GM12878 (cell line): ENCODE results near the gene BAX. TPM values are rescaled to one million over a fixed set of nuclear protein-coding genes. Genes with fewer than 3 reads are reported as not detected.
A peak's percentile ranks its signal among the peaks of the same experiment; 100 is the strongest.

ENCODE experiments used
- BACH1 ChIP-seq: fragments of 450-650 bp; IDR thresholded peaks from 2 replicates; pipeline ENCODE4 v1.6.1; 2017; ENCODE audit warnings: mild to moderate bottlenecking, borderline replicate concordance
- CBX3 ChIP-seq: fragments of 200-600 bp; sonication (generic); IDR thresholded peaks from 2 replicates; pipeline ENCODE4 v1.6.1; 2016; ENCODE audit warnings: low read depth, borderline replicate concordance
- ETV6 ChIP-seq, 2 experiments: fragments of 450-650 bp in 1 of 2; IDR thresholded peaks in 1 of 2; conservative IDR thresholded peaks in 1 of 2; 2 replicates each; pipeline ENCODE4 v1.6.1; 2014; ENCODE audit warnings: antibody characterized with exemption in 1 of 2, borderline replicate concordance in 1 of 2, low read depth in 1 of 2, mild to moderate bottlenecking in 1 of 2, moderate library complexity in 1 of 2
- HCFC1 ChIP-seq: fragments of 150-350 bp; IDR thresholded peaks from 2 replicates; pipeline ENCODE4 v1.6.1; 2014; ENCODE audit warnings: low read length
- IKZF1 ChIP-seq: fragments of 450-650 bp; conservative IDR thresholded peaks from 2 replicates; pipeline ENCODE4 v1.6.1; 2017; ENCODE audit warnings: antibody characterized with exemption, mild to moderate bottlenecking
- IRF4 ChIP-seq: IDR thresholded peaks from 2 replicates; pipeline ENCODE4 v1.6.1; 2011; ENCODE audit warnings: low read depth, low read length
- KAT2A ChIP-seq: conservative IDR thresholded peaks from 2 replicates; pipeline ENCODE4 v1.6.1; 2011; ENCODE audit warnings: low read depth, low read length; ENCODE audit not compliant: control insufficient read depth
- MEF2B ChIP-seq: fragments of 450-650 bp; IDR thresholded peaks from 2 replicates; pipeline ENCODE4 v1.6.1; 2018; ENCODE audit warnings: mild to moderate bottlenecking, moderate library complexity; ENCODE audit not compliant: partially characterized antibody, poor library complexity, severe bottlenecking
- MTA2 ChIP-seq: fragments of 450-650 bp; IDR thresholded peaks from 2 replicates; pipeline ENCODE4 v1.6.1; 2016; ENCODE audit warnings: low read depth, mild to moderate bottlenecking, moderate library complexity
- MXI1 ChIP-seq: fragments of 150-350 bp; IDR thresholded peaks from 2 replicates; pipeline ENCODE4 v1.6.1; 2011; ENCODE audit warnings: low read depth, mild to moderate bottlenecking, inconsistent platforms, low read length, improper control_type of control experiment
- MYB ChIP-seq: fragments of 150-350 bp; IDR thresholded peaks from 2 replicates; pipeline ENCODE4 v1.6.1; 2014; ENCODE audit warnings: mild to moderate bottlenecking, low read depth, low read length, borderline replicate concordance
- NKRF ChIP-seq: fragments of 450-650 bp; conservative IDR thresholded peaks from 2 replicates; pipeline ENCODE4 v1.6.1; 2017; ENCODE audit warnings: mild to moderate bottlenecking, moderate library complexity
- NRF1 ChIP-seq: conservative IDR thresholded peaks from 2 replicates; pipeline ENCODE4 v1.6.1; 2011; ENCODE audit warnings: mild to moderate bottlenecking, low read depth, low read length, improper control_type of control experiment
- PAX5 ChIP-seq: IDR thresholded peaks from 2 replicates; pipeline ENCODE4 v1.6.1; 2011; ENCODE audit warnings: low read depth, low read length, borderline replicate concordance
- POLR2A ChIP-seq: IDR thresholded peaks from 2 replicates; pipeline ENCODE4 v1.6.1; 2011; ENCODE audit warnings: low read depth, mild to moderate bottlenecking, low read length
- POLR2AphosphoS5 ChIP-seq: IDR thresholded peaks from 2 replicates; pipeline ENCODE4 v1.6.1; 2011; ENCODE audit warnings: mild to moderate bottlenecking, low read length, inconsistent platforms
- RCOR1 ChIP-seq: conservative IDR thresholded peaks from 2 replicates; pipeline ENCODE4 v1.6.1; 2012; ENCODE audit warnings: low read depth, low read length, improper control_type of control experiment
- STAT1 ChIP-seq: fragments of 450-650 bp; conservative IDR thresholded peaks from 2 replicates; pipeline ENCODE4 v1.6.1; 2014; ENCODE audit warnings: antibody characterized with exemption, mild to moderate bottlenecking
- TARDBP ChIP-seq: IDR thresholded peaks from 2 replicates; pipeline ENCODE4 v1.6.1; 2016; ENCODE audit warnings: borderline replicate concordance
- TCF12 ChIP-seq: IDR thresholded peaks from 2 replicates; pipeline ENCODE4 v1.6.1; 2011; ENCODE audit warnings: low read depth, mild to moderate bottlenecking, low read length
- TCF3 ChIP-seq: IDR thresholded peaks from 2 replicates; pipeline ENCODE4 v1.6.1; 2012; ENCODE audit warnings: low read depth, mild to moderate bottlenecking, low read length, borderline replicate concordance; ENCODE audit not compliant: insufficient read depth
- ZNF622 ChIP-seq: fragments of 450-650 bp; IDR thresholded peaks from 2 replicates; pipeline ENCODE4 v1.6.1; 2017; ENCODE audit warnings: mild to moderate bottlenecking, inconsistent platforms
- ZSCAN29 ChIP-seq: fragments of 450-650 bp; IDR thresholded peaks from 2 replicates; pipeline ENCODE4 v1.6.1; 2017; ENCODE audit warnings: mild to moderate bottlenecking, moderate library complexity
- polyA plus RNA-seq, 11 experiments: library from polyadenylated mRNA; depleted of rRNA in 4 of 11; unstranded in 6 of 11; stranded (reverse) in 5 of 11; fragments of >200 nt; fragmentation: Nextera tagmentation in 4 of 11; fragmentation: Illumina TruSeq in 1 of 11; extraction: Ambion mirVana in 4 of 11; extraction: Trizol in 1 of 11; gene quantifications; 1 replicate in 1 of 11; 2 replicates in 10 of 11; pipeline versions ENCODE4 v1.2.1 to v1.2.3, GENCODE V29; 2011 to 2016; ENCODE audit warnings: inconsistent platforms in 2 of 11, missing spikeins in 2 of 11, low read depth in 1 of 11
- total RNA-seq, 4 experiments: library from RNA; depleted of rRNA in 3 of 4; stranded (reverse); fragments of >200 nt in 3 of 4; fragmentation: Illumina TruSeq in 1 of 4; extraction: Trizol in 1 of 4; gene quantifications; 2 replicates each; pipeline versions ENCODE4 v1.2.1 to v1.2.3, GENCODE V29; 2013 to 2021
- TF ChIP-seq, protein P1 (sequence below): IDR thresholded peaks from 2 replicates; pipeline ENCODE4 v1.6.1; 2012; ENCODE audit warnings: mild to moderate bottlenecking, low read depth, low read length
- TF ChIP-seq, protein P2 (sequence below): IDR thresholded peaks from 2 replicates; pipeline ENCODE4 v1.6.1; 2012; ENCODE audit warnings: low read length, inconsistent platforms

BAX gene
- total and polyA plus RNA-seq, 10 of the 15 experiments (the other 5 are each of a cell fraction or from before 2014, with no cell fraction given), result 7.2 to 221 (median 137) TPM

DNA sequence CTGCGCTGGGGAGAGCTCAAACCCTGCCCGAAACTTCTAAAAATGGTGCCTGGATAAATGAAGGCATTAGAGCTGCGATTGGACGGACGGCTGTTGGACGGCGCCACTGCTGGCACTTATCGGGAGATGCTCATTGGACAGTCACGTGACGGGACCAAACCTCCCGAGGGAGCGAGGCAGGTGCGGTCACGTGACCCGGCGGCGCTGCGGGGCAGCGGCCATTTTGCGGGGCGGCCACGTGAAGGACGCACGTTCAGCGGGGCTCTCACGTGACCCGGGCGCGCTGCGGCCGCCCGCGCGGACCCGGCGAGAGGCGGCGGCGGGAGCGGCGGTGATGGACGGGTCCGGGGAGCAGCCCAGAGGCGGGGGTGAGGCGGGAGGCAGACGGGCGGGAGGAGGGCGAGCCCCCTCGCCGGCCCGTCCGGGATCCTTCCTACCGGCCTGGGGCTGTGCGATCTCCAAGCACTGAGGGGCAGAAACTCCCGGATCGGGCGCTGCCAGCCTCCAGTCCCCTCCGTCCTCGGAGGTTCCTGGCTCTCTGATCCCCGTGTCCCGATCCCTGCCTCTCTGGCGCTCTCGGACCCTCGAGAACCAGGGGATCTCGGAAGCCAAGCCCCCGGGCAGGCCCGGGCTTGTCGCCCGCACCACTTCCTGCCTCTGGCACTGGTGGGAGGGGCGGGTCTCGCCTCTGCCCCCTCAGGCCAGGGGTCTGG lies at the start of gene BAX (continued):
- TF ChIP-seq, protein P1, sequence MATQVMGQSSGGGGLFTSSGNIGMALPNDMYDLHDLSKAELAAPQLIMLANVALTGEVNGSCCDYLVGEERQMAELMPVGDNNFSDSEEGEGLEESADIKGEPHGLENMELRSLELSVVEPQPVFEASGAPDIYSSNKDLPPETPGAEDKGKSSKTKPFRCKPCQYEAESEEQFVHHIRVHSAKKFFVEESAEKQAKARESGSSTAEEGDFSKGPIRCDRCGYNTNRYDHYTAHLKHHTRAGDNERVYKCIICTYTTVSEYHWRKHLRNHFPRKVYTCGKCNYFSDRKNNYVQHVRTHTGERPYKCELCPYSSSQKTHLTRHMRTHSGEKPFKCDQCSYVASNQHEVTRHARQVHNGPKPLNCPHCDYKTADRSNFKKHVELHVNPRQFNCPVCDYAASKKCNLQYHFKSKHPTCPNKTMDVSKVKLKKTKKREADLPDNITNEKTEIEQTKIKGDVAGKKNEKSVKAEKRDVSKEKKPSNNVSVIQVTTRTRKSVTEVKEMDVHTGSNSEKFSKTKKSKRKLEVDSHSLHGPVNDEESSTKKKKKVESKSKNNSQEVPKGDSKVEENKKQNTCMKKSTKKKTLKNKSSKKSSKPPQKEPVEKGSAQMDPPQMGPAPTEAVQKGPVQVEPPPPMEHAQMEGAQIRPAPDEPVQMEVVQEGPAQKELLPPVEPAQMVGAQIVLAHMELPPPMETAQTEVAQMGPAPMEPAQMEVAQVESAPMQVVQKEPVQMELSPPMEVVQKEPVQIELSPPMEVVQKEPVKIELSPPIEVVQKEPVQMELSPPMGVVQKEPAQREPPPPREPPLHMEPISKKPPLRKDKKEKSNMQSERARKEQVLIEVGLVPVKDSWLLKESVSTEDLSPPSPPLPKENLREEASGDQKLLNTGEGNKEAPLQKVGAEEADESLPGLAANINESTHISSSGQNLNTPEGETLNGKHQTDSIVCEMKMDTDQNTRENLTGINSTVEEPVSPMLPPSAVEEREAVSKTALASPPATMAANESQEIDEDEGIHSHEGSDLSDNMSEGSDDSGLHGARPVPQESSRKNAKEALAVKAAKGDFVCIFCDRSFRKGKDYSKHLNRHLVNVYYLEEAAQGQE, result no peak
- TF ChIP-seq, protein P2, sequence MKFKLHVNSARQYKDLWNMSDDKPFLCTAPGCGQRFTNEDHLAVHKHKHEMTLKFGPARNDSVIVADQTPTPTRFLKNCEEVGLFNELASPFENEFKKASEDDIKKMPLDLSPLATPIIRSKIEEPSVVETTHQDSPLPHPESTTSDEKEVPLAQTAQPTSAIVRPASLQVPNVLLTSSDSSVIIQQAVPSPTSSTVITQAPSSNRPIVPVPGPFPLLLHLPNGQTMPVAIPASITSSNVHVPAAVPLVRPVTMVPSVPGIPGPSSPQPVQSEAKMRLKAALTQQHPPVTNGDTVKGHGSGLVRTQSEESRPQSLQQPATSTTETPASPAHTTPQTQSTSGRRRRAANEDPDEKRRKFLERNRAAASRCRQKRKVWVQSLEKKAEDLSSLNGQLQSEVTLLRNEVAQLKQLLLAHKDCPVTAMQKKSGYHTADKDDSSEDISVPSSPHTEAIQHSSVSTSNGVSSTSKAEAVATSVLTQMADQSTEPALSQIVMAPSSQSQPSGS, result no peak
- TF ChIP-seq ETV6 (conservative IDR thresholded peaks at IDR 0.05 in 1 of 2, IDR thresholded peaks at IDR 0.05 in 1 of 2; ENCODE audit: borderline replicate concordance in 1 of 2, low read depth in 1 of 2) (no peak), STAT1 (0 out of 2 replicates have a peak, but pooled peaks have one; percentile 88), ZNF622 (no peak), IKZF1 (peak; percentile 96), TCF3 (peak; percentile 66; the same call in 1 of the 2 replicates), ZSCAN29 (no peak), CBX3 (no peak), MTA2 (no peak), NRF1 (no peak), TARDBP (peak; percentile 75; the same call in 1 of the 2 replicates), IRF4 (0 out of 2 replicates have a peak, but pooled peaks have one; percentile 29), BACH1 (peak; percentile 86), PAX5 (0 out of 2 replicates have a peak, but pooled peaks have one; percentile 43), NKRF (peak; percentile 92), MEF2B (peak; percentile 99), MXI1 (peak; percentile 49), POLR2A (peak; percentile 86), RCOR1 (no peak), KAT2A (no peak), MYB (no peak), TCF12 (peak; percentile 63; the same call in 1 of the 2 replicates), POLR2AphosphoS5 (peak; percentile 81), HCFC1 (peak; percentile 91)
